NCI-H1694 treated with DMSO at 0.1 percent for 48 hours (cell line): Measurements from ENCODE around the gene IL21.
"Not testable (repeated sequence)": the region's sequence is repeated elsewhere in the genome, so short reads cannot be mapped to it uniquely, and the experiment has no call there.

ENCODE experiments used
- DNase-seq: peaks from one replicate; lab custom pipeline; 2025; lab: John Stamatoyannopoulos, UW

IL21 gene

DNA sequence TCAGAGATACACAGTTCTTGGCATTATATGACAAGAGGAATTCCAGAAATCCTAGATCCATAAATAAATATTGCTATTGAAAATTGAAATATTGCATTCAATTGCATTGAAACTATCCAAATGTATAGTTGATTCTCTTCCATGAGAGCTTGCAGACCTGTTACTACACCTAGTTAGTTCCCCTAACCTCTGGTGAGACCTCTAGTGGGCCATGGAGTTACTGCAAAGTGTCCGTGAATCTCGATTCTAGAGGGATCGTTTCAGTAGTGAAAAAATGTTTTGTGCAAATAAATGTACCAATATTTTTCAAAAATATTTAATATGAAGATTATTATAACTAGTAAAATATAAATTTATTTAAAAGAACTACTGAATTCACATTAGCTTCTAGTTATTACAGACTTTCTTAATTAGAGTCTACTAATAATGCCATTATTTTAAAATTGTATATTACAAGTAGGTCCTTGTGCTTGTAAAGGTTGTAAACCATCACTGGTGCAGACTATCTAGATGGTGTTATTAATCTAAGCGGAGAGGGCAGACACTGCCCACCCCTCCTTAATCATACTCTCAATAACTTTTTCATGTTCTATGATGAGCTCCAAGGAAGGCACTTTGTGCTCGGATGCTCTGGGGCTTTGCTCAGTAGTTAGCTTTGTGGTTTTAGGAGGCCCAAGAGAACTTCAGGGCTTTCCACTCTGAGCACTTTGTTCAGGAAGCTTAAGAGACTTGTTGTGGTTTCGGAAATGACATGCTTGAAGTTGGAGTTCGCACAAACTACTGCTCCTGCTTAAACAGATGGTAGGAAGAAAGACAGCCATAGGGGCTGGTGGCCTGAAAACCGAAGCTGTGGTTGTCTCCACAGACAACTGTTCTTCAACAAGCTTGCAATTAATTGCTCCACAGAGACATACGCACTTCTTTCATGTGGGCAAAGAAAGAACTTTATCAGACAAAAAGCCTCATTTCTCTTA is 42.8 kb downstream of the IL21 start:
- DNase-seq: peak; percentile 8

DNA sequence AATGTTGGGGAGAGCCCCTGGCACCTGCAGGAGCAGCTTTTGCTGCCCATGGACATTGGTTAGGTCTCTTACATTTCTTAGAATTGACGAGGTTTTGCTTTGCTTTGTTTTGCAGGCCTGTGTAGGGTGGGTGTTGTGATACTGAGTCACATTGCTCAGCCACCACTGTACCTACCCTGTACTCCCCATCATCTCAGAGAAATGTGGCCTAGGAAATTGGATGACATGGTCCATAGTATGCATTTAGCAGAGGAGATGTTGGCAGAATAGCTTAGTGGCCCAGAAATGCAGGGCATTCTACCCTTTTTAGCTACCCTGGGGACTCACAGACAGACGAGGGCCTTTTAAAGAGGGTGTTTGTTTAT is 43.7 kb downstream of the IL21 start:
- DNase-seq: no peak

DNA sequence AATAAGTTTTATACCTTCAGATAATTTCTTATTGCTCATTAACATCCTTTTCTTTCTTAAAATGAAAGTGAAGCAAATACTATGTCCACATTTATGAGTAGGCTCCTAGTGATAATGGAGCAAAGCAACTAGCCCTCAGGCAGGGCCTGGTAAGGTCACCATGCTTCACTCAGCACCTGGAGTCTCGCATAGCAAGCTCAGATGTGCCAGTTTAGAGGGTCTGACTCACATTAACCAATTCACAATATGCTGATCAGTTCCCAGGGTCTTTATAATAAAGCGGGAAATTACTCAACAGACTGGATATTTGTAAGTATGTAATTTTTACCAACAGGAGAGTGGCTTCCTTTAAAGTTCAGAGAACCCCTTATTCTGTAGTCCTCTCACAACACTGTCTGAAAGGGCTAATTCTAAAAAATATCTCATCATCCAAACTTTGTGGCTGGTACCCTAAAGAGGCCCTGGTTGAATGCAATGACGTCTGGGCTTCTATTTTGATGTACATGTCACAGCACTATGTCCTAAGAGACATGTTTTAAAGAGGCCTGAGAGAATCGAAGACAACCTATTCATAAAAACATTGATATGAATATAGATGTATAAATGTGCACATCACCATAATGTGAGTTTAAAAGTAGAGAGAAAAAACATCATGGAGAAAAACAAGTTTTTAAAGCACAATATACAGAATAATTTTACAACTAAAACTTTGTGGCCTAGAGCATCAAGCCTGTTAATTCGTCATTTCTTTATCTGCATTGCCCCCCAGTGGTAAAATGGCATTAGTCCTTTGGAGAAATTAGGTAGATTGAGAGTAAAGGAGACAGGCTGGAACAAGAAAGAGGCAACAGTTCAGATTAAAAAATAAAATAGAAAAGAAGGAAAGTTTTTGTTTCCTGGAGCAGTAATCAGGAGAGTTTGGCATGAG is 44.3 kb downstream of the IL21 start:
- no peak for DNase-seq

DNA sequence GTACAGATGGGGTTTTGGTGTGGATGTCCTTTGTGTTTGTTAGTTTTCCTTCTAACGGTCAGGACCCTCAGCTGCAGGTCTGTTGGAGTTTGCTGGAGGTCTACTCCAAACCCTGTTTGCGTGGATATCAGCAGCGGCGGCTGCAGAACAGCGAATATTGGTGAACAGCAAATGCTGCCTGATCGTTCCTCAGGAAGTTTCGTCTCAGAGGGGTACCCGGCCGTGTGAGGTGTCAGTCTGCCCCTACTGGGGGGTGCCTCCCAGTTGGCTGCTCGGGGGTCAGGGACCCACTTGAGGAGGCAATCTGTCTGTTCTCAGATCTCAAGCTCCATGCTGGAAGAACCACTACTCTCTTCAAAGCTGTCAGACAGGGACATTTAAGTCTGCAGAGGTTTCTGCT is 46.5 kb downstream of the IL21 start:
- DNase-seq: not testable (repeated sequence)

DNA sequence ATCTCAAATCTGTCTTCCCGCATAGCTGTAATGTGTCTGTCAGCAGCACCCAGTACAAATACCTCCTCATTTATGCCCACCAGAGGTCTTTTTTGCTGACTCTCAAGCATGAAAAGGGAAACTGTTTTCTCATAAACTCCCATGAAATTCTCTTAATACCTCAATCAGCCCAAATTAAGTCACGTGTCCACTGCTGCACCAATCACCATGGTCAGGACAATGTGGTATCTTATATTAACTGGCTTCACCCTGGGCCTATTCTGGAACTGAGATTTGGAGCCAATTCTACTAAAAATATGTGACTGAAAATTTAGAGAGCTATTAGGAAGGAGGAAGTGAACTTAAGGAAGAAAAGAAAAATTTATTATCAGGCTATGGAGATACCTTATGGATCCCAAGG is 58.4 kb downstream of the IL21 start:
- no peak for DNase-seq
